ENCODE measurements around the gene CLIP1.

GRCh38 chr12:122303068-122303467 is 119.4 kb downstream of the CLIP1 start:
- TF ChIP-seq CTCF (IDR thresholded peaks at IDR 0.05; ENCODE audit: insufficient read depth, low read depth, low read length) = no peak
- TF ChIP-seq EZH2 (IDR thresholded peaks at IDR 0.05; ENCODE audit: insufficient read depth, low read length) = no peak
